Umbilical cord (tissue), 2 donors: ENCODE measurements around the gene ERVV-1. TPM values are rescaled to one million over a fixed set of nuclear protein-coding genes. Genes with fewer than 3 reads are reported as not detected.
A peak's percentile ranks its signal among the peaks of the same experiment; 100 is the strongest.
"Not testable (repeated sequence)": the region's sequence is repeated elsewhere in the genome, so short reads cannot be mapped to it uniquely, and the experiment has no call there.

Experiments used
- DNase-seq: peaks from one replicate; pipeline ENCODE4 v3.0.0-alpha.2; 2015; ENCODE audit warnings: low spot score
- total RNA-seq: library from RNA; depleted of rRNA; stranded (reverse); fragments of >200 nt; gene quantifications from one replicate; pipeline ENCODE4 v1.2.3, GENCODE V29; 2014; ENCODE audit warnings: low replicate concordance; ENCODE audit not compliant: insufficient read depth

The ERVV-1 gene
- 2.4 TPM for total RNA-seq

GRCh38 chr19:53013621-53014020, at the start of gene ERVV-1:
TSS of gene ERVV-1 (plus strand) at chr19:53013921. CDS start at chr19:53014091, 170 bp downstream.
- DNase-seq, result no peak

- DNase-seq, result no peak
Observed at GRCh38 chr19:52967772-52968171, 45.9 kb upstream of the ERVV-1 start.

- no peak for DNase-seq
Observed at GRCh38 chr19:52981329-52981728, 32.4 kb upstream of the ERVV-1 start.

- not testable (repeated sequence) for DNase-seq
Observed at GRCh38 chr19:52983167-52983566, 30.6 kb upstream of the ERVV-1 start.

GRCh38 chr19:52987221-52987620, 26.5 kb upstream of the ERVV-1 start:
- DNase-seq, result no peak

GRCh38 chr19:52988506-52988905, 25.2 kb upstream of the ERVV-1 start:
- DNase-seq, result no peak

- no peak for DNase-seq
Observed at GRCh38 chr19:52990759-52991418, 22.8 kb upstream of the ERVV-1 start.

GRCh38 chr19:52991484-52991883, 22.2 kb upstream of the ERVV-1 start:
- peak; percentile 32 for DNase-seq

GRCh38 chr19:52992109-52993004, 21.4 kb upstream of the ERVV-1 start:
- DNase-seq, result peak; percentile 21

GRCh38 chr19:52993342-52994178, 20.2 kb upstream of the ERVV-1 start:
- DNase-seq, result peak; percentile 88

GRCh38 chr19:52995711-52996110, 18.0 kb upstream of the ERVV-1 start:
- DNase-seq, result no peak

- DNase-seq, result no peak
Observed at GRCh38 chr19:52997975-52998374, 15.7 kb upstream of the ERVV-1 start.

- no peak for DNase-seq
Observed at GRCh38 chr19:53002479-53002878, 11.2 kb upstream of the ERVV-1 start.

GRCh38 chr19:53004242-53004641, 9.5 kb upstream of the ERVV-1 start:
- no peak for DNase-seq

- no peak for DNase-seq
Observed at GRCh38 chr19:53007200-53007599, 6.5 kb upstream of the ERVV-1 start.

GRCh38 chr19:53007606-53008005, 6.1 kb upstream of the ERVV-1 start:
- no peak for DNase-seq

GRCh38 chr19:53008061-53008778, 5.5 kb upstream of the ERVV-1 start:
- no peak for DNase-seq

GRCh38 chr19:53010494-53010893, 3.2 kb upstream of the ERVV-1 start:
- no peak for DNase-seq

GRCh38 chr19:53012006-53012405, 1.7 kb upstream of the ERVV-1 start:
- no peak for DNase-seq

- no peak for DNase-seq
Observed at GRCh38 chr19:53015159-53015558, 1.4 kb downstream of the ERVV-1 start.

- no peak for DNase-seq
Observed at GRCh38 chr19:53015730-53016129, 2.0 kb downstream of the ERVV-1 start.
